Epithelial cell of esophagus (primary cell): ENCODE data around the gene MYO15B.

Source experiments
- DNase-seq: peaks from one replicate; pipeline ENCODE4 v3.0.0; 2010; ENCODE audit warnings: low read depth
- H3K4me3 ChIP-seq: 2 replicates; pipeline ENCODE4 v1.5.1; 2011; ENCODE audit warnings: mild to moderate bottlenecking, low read length, control low read depth
- TF ChIP-seq, protein P1 (sequence below): IDR thresholded peaks from 2 replicates; pipeline ENCODE4 v1.5.1; 2011; ENCODE audit warnings: low read depth, mild to moderate bottlenecking, low read length, control low read depth, inconsistent platforms; ENCODE audit not compliant: insufficient read depth; ENCODE audit errors: missing control alignments

MYO15B gene

DNA sequence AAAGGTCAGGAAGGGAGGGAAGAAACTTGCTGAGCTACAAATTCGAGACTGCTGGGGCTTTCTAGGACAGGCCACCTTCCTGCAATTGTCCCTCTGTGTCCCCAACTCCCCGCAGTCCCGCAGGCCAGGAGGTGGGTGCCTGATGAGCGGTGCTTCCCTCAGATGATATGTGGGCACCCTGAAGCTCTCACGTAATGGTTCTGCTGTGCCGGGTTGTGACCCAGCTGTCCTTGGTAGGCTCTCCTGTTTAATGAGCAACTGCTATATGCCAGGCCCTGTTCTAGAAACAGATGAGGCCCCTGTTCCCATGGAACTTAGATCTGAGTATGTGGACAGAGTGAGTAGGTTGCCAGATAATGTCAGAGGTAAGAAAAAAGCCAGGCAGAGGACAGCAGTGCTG is 22.0 kb upstream of the MYO15B start:
- no peak for DNase-seq
- H3K4me3 ChIP-seq, result no peak overlapping the region
- TF ChIP-seq, protein P1, sequence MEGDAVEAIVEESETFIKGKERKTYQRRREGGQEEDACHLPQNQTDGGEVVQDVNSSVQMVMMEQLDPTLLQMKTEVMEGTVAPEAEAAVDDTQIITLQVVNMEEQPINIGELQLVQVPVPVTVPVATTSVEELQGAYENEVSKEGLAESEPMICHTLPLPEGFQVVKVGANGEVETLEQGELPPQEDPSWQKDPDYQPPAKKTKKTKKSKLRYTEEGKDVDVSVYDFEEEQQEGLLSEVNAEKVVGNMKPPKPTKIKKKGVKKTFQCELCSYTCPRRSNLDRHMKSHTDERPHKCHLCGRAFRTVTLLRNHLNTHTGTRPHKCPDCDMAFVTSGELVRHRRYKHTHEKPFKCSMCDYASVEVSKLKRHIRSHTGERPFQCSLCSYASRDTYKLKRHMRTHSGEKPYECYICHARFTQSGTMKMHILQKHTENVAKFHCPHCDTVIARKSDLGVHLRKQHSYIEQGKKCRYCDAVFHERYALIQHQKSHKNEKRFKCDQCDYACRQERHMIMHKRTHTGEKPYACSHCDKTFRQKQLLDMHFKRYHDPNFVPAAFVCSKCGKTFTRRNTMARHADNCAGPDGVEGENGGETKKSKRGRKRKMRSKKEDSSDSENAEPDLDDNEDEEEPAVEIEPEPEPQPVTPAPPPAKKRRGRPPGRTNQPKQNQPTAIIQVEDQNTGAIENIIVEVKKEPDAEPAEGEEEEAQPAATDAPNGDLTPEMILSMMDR, result no peak

DNA sequence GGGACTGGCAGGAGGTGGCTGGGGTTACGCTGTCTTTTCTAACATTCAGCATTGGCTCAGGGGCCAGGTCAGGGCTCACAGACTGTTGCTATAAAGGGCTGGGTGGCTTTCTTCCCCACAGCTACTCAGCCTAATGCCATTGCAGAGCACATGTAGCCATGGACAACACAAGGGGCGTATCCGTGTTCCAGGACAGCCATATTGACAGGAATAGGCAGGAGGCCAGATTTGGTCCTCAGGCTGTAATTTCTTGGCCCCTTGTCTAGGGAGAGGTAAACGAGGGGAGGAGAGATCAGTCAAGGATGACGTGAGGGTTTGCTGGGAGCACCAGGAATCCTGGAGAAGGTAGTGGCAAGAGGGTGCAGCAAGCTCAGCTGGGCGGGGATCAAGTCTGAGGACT is 21.2 kb upstream of the MYO15B start:
- DNase-seq, result no peak
- H3K4me3 ChIP-seq, result no peak overlapping the region
- TF ChIP-seq, protein P1, result no peak

DNA sequence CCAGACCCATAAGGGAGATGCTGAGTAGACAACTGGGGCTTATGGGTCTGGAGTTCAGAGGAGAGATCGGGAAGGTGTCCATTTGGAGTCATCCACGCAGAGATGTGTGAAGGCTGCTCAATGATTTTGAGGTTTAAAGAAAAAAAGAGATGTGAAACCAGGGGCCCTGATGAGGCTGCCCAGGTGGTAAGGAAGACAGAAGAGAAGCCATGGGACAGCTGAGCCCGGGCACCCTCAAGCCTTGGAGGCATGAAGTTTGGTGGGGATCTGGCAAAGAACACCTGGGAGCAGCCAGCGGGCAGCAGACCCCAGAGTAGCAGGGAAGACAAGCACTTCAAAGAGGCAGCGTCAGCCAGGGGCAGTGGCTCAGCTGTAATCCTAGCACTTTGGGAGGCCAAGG is 20.8 kb upstream of the MYO15B start:
- TF ChIP-seq, protein P1, result no peak
- H3K4me3 ChIP-seq, result no peak overlapping the region
- DNase-seq, result no peak

DNA sequence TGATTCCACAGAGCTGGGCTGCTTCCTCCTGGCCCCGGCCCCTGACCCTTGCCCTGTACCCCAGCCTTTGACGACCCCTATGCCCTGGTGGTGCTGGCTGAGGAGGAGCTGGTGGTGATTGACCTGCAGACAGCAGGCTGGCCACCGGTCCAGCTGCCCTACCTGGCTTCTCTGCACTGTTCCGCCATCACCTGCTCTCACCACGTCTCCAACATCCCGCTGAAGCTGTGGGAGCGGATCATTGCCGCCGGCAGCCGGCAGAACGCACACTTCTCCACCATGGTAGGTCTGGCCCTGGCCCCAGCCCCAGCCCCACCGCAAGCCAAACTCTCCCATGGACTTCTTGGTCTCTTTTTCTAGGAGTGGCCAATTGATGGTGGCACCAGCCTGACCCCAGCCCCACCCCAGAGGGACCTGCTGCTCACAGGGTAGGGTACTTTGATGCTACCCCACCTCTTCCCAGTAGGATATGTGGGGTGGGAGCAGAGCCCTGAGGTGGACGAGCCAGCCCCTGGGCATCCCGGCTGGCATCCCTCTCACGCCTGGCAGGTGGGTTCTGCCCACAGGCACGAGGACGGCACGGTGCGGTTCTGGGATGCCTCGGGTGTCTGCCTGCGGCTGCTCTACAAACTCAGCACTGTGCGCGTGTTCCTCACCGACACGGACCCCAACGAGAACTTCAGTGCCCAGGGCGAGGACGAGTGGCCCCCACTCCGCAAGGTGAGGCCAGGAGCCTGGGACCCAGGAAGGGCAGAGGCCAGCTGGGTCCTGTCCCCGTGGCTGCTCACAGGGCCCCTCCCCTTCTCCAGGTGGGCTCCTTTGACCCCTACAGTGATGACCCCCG is 19.0 kb upstream of the MYO15B start:
- DNase-seq, result no peak
- H3K4me3 ChIP-seq, result no peak overlapping the region
- TF ChIP-seq, protein P1, result no peak

DNA sequence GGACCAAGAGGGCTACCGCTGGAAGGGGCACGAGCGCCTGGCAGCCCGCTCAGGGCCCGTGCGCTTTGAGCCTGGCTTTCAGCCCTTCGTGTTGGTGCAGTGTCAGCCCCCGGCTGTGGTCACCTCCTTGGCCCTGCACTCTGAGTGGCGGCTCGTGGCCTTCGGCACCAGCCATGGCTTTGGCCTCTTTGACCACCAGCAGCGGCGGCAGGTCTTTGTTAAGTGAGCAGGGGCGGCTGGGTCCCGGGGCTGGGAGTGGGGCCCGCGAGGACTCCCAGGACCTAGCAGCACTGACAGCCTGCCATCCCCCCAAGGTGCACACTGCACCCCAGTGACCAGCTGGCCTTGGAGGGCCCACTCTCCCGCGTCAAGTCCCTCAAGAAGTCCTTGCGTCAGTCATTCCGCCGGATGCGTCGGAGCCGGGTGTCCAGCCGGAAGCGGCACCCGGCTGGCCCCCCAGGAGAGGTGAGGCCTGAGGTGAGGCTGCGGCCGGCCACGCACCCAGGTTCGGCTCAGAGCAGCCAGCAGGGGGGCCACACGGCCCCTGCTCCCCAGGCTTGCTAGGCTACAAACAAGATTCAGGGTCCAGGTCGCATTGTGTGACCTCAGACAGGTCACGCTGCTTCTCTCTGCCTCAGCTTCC is 17.4 kb upstream of the MYO15B start:
- no peak for DNase-seq
- no peak overlapping the region for H3K4me3 ChIP-seq
- TF ChIP-seq, protein P1, result no peak

DNA sequence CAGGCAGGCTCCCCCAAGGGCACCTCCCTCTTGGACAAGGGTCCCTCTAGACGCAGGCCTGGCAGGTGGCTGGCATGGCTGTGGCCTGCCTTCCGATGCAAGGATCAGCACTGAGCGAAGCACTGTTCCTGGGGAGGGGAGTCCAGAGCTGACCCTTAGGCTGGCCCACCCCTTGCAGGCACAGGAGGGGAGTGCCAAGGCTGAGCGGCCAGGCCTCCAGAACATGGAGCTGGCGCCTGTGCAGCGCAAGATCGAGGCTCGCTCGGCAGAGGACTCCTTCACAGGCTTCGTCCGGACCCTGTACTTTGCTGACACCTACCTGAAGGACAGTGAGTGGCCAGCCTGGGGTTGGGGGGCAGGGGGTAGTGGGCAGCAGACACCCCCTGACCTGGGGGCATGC is 16.8 kb upstream of the MYO15B start:
- no peak overlapping the region for H3K4me3 ChIP-seq
- TF ChIP-seq, protein P1, result no peak
- no peak for DNase-seq
